ENCODE measurements around the gene HNRNPA3. TPM values are rescaled to one million over a fixed set of nuclear protein-coding genes. Genes with fewer than 3 reads are reported as not detected.

Gene HNRNPA3
- total and polyA plus RNA-seq, 10 of the 15 experiments (the other 5 are each of a cell fraction or from before 2014, with no cell fraction given): 40.4 to 343 (median 206) TPM

DNA sequence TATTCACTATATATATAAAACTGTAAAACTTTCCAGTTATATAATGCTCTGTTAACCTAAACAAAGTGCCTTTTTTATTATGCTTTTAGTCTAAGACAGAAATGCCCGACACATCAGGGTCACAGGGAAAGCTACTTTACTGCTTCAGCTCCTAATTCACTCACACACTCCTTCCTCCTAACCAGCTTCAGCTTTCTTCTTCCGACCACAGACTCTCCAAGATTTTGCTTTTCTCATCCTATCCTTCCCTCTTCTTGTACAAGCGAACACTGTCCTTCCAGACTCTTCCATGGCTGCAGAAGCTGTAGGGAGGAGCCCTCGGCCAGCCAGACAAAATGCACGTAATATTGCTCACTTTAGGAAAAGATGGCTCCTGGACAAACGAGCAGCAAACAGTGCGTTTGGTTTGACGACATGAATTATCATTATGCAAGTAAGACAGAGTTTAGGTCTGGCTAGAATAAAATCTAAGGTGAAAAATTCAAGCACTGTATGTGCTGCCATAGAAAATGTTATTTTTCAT lies 47.5 kb upstream of the HNRNPA3 start (continued):
- TF ChIP-seq, protein P1, sequence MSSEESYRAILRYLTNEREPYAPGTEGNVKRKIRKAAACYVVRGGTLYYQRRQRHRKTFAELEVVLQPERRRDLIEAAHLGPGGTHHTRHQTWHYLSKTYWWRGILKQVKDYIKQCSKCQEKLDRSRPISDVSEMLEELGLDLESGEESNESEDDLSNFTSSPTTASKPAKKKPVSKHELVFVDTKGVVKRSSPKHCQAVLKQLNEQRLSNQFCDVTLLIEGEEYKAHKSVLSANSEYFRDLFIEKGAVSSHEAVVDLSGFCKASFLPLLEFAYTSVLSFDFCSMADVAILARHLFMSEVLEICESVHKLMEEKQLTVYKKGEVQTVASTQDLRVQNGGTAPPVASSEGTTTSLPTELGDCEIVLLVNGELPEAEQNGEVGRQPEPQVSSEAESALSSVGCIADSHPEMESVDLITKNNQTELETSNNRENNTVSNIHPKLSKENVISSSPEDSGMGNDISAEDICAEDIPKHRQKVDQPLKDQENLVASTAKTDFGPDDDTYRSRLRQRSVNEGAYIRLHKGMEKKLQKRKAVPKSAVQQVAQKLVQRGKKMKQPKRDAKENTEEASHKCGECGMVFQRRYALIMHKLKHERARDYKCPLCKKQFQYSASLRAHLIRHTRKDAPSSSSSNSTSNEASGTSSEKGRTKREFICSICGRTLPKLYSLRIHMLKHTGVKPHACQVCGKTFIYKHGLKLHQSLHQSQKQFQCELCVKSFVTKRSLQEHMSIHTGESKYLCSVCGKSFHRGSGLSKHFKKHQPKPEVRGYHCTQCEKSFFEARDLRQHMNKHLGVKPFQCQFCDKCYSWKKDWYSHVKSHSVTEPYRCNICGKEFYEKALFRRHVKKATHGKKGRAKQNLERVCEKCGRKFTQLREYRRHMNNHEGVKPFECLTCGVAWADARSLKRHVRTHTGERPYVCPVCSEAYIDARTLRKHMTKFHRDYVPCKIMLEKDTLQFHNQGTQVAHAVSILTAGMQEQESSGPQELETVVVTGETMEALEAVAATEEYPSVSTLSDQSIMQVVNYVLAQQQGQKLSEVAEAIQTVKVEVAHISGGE (CRISPR knock-in tag; IDR thresholded peaks at IDR 0.05): no peak
- TF ChIP-seq CBX5 (IDR thresholded peaks at IDR 0.05; ENCODE audit: low read depth) (no peak), TAF1 (IDR thresholded peaks at IDR 0.05; ENCODE audit: borderline replicate concordance, low read depth, low read length) (0 out of 2 replicates have a peak, but pooled peaks have one; percentile 31), BACH1 (IDR thresholded peaks at IDR 0.05; ENCODE audit: borderline replicate concordance) (no peak), ZNF384 (IDR thresholded peaks at IDR 0.05; ENCODE audit: borderline replicate concordance, low read depth, low read length) (no peak), POLR2AphosphoS5 (IDR thresholded peaks at IDR 0.05; ENCODE audit: low read length) (no peak), ESRRA (IDR thresholded peaks at IDR 0.05; ENCODE audit: low read length) (no peak), EED (IDR thresholded peaks at IDR 0.05; ENCODE audit: low read depth) (no peak), POLR2AphosphoS2 (IDR thresholded peaks at IDR 0.05; ENCODE audit: low read depth, low read length) (no peak), ZNF24 (IDR thresholded peaks at IDR 0.05) (no peak), MEF2B (IDR thresholded peaks at IDR 0.05; ENCODE audit: partially characterized antibody, poor library complexity, severe bottlenecking) (no peak), ASH2L (IDR thresholded peaks at IDR 0.05; ENCODE audit: borderline replicate concordance, low read depth) (0 out of 2 replicates have a peak, but pooled peaks have one; percentile 4), MEF2A (IDR thresholded peaks at IDR 0.05; ENCODE audit: insufficient read depth, low read depth, low read length) (no peak), ZNF207 (IDR thresholded peaks at IDR 0.05; ENCODE audit: borderline replicate concordance) (no peak), GABPA (IDR thresholded peaks at IDR 0.05; ENCODE audit: low read depth) (no peak), HCFC1 (IDR thresholded peaks at IDR 0.05; ENCODE audit: low read length) (no peak)
- TF ChIP-seq, protein P2, sequence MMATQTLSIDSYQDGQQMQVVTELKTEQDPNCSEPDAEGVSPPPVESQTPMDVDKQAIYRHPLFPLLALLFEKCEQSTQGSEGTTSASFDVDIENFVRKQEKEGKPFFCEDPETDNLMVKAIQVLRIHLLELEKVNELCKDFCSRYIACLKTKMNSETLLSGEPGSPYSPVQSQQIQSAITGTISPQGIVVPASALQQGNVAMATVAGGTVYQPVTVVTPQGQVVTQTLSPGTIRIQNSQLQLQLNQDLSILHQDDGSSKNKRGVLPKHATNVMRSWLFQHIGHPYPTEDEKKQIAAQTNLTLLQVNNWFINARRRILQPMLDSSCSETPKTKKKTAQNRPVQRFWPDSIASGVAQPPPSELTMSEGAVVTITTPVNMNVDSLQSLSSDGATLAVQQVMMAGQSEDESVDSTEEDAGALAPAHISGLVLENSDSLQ (IDR thresholded peaks at IDR 0.05): no peak
